Keratinocyte (primary cell): ENCODE measurements around the gene SMAD6. TPM values are rescaled to one million over a fixed set of nuclear protein-coding genes. Genes with fewer than 3 reads are reported as not detected.

ENCODE experiments used
- DNase-seq: peaks from one replicate; pipeline ENCODE4 v3.0.0-alpha.2; 2011; ENCODE audit warnings: low read depth, missing footprints, low spot score
- FAIRE-seq: peaks from 2 replicates; lab custom pipeline; 2011; peaks lifted over from hg19 to GRCh38; lab: Jason Lieb, UNC
- H2AFZ ChIP-seq: 2 replicates; pipeline ENCODE4 v1.6.0; 2012; ENCODE audit warnings: low read length, control low read depth, inconsistent platforms; ENCODE audit not compliant: control insufficient read depth
- H3K27ac ChIP-seq: 2 replicates; pipeline ENCODE4 v1.5.1; 2011; ENCODE audit warnings: low read length; ENCODE audit not compliant: control insufficient read depth, insufficient read depth
- H3K27me3 ChIP-seq: 3 replicates; pipeline ENCODE4 v1.6.0; 2011; ENCODE audit warnings: low read length; ENCODE audit not compliant: control insufficient read depth, insufficient read depth; ENCODE audit errors: extremely low read depth
- H3K36me3 ChIP-seq, 2 experiments: 2 replicates in 1 of 2; 3 replicates in 1 of 2; pipeline ENCODE4 v1.5.1; 2011; ENCODE audit warnings: low read length in 2 of 2, mild to moderate bottlenecking in 1 of 2; ENCODE audit not compliant: control insufficient read depth in 2 of 2, insufficient read depth in 2 of 2; ENCODE audit errors: extremely low read depth in 1 of 2
- H3K4me1 ChIP-seq: 3 replicates; pipeline ENCODE4 v1.5.1; 2011; ENCODE audit warnings: low read length; ENCODE audit not compliant: control insufficient read depth, insufficient read depth; ENCODE audit errors: extremely low read depth
- H3K4me2 ChIP-seq: 3 replicates; pipeline ENCODE4 v1.6.0; 2011; ENCODE audit warnings: low read depth, low read length; ENCODE audit not compliant: control insufficient read depth, insufficient read depth; ENCODE audit errors: extremely low read depth
- H3K4me3 ChIP-seq, 3 experiments: fragments of 200-600 bp in 1 of 3; sonication (generic) in 1 of 3; 2 replicates in 2 of 3; 3 replicates in 1 of 3; pipeline ENCODE4 v1.5.1; 2011 to 2016; ENCODE audit warnings: low read length in 3 of 3, mild to moderate bottlenecking in 3 of 3, control low read depth in 2 of 3, inconsistent platforms in 1 of 3, low read depth in 1 of 3, mixed read lengths in 1 of 3, mixed run types in 1 of 3, moderate library complexity in 1 of 3; ENCODE audit not compliant: control insufficient read depth in 2 of 3, insufficient read depth in 2 of 3; ENCODE audit errors: extremely low read depth in 1 of 3
- H3K79me2 ChIP-seq: 2 replicates; pipeline ENCODE4 v1.6.0; 2012; ENCODE audit warnings: low read length; ENCODE audit not compliant: control insufficient read depth, insufficient read depth
- H3K9ac ChIP-seq: 3 replicates; pipeline ENCODE4 v1.6.0; 2011; ENCODE audit warnings: low read length; ENCODE audit not compliant: control insufficient read depth, insufficient read depth; ENCODE audit errors: extremely low read depth
- H3K9me1 ChIP-seq: 3 replicates; pipeline ENCODE4 v1.6.0; 2011; ENCODE audit warnings: low read length; ENCODE audit not compliant: control insufficient read depth, insufficient read depth; ENCODE audit errors: extremely low read depth
- H3K9me3 ChIP-seq: 2 replicates; pipeline ENCODE4 v1.5.1; 2012; ENCODE audit warnings: low read depth, low read length; ENCODE audit not compliant: control insufficient read depth
- H4K20me1 ChIP-seq: 3 replicates; pipeline ENCODE4 v1.6.0; 2011; ENCODE audit warnings: low read length; ENCODE audit not compliant: control insufficient read depth, insufficient read depth; ENCODE audit errors: extremely low read depth
- CTCF ChIP-seq, 3 experiments: IDR thresholded peaks in 1 of 3; conservative IDR thresholded peaks in 1 of 3; optimal IDR thresholded peaks in 1 of 3; 2 replicates in 2 of 3; 3 replicates in 1 of 3; pipeline versions ENCODE3 to v1.5.1; 2011; ENCODE audit warnings: low read length in 3 of 3, mild to moderate bottlenecking in 3 of 3, moderate library complexity in 2 of 3, control low read depth in 1 of 3, inconsistent platforms in 1 of 3; ENCODE audit not compliant: insufficient read depth in 2 of 3; ENCODE audit errors: extremely low read depth in 1 of 3
- EZH2 ChIP-seq: IDR thresholded peaks from one replicate; pipeline ENCODE4 v1.6.1; 2012; ENCODE audit warnings: inconsistent platforms, mild to moderate bottlenecking, low read length, moderate library complexity
- dilution Hi-C: fragments of 300-500 bp; cut with MboI; formaldehyde crosslinking; loops from one replicate; pipeline ENCODE4 v1.7.0; 2020; ENCODE audit warnings: low sequenced_read_pairs; ENCODE audit not compliant: extremely low pct_ligation_motif_present
- polyA plus RNA-seq, 5 experiments: library from polyadenylated mRNA; depleted of rRNA in 3 of 5; stranded (reverse) in 3 of 5; stranded (forward) in 1 of 5; unstranded in 1 of 5; fragments of >200 nt; gene quantifications; 1 replicate in 1 of 5; 2 replicates in 3 of 5; 3 replicates in 1 of 5; pipeline versions ENCODE4 v1.2.1 to v1.2.3, GENCODE V29; 2011 to 2012; ENCODE audit warnings: missing spikeins in 2 of 5, low read depth in 1 of 5, low replicate concordance in 1 of 5

The SMAD6 gene
- polyA plus RNA-seq, 1 donor (not counting 4 experiments of a cell fraction or from before 2014, with no cell fraction given): 0.03 TPM

- H4K20me1 ChIP-seq: no peaks in the 10 kb centered on the region
- FAIRE-seq (no peak), DNase-seq (no peak)
- H3K9me1 ChIP-seq: no peaks in the 10 kb centered on the region
- no peaks in the 10 kb centered on the region for H3K9me3 ChIP-seq
- H3K4me1 ChIP-seq: no peaks in the 10 kb centered on the region
- no peak overlapping the region for H3K9ac ChIP-seq
- H3K4me2 ChIP-seq: no peak overlapping the region
- H3K79me2 ChIP-seq: no peaks in the 10 kb centered on the region
- no peak overlapping the region for H2AFZ ChIP-seq
- H3K4me3 ChIP-seq: no peak overlapping the region
- TF ChIP-seq CTCF (optimal IDR thresholded peaks at IDR 0.05 in 1 of 3, IDR thresholded peaks at IDR 0.05 in 1 of 3, conservative IDR thresholded peaks at IDR 0.05 in 1 of 3; ENCODE audit: extremely low read depth in 1 of 3, insufficient read depth in 2 of 3, low read length in 3 of 3) (no peak), EZH2 (no peak)
- H3K27me3 ChIP-seq: peaks cover 6% of the 10 kb centered on the region
- H3K36me3 ChIP-seq: no peaks in the 10 kb centered on the region
- H3K27ac ChIP-seq: no peak overlapping the region
- dilution Hi-C loops: no loop called here
These were observed 44.6 kb upstream of the SMAD6 start for GRCh38 chr15:66657185-66658020.

- no peaks in the 10 kb centered on the region for H3K4me1 ChIP-seq
- TF ChIP-seq EZH2: no peak
- no peak for TF ChIP-seq CTCF (optimal IDR thresholded peaks at IDR 0.05 in 1 of 3, IDR thresholded peaks at IDR 0.05 in 1 of 3, conservative IDR thresholded peaks at IDR 0.05 in 1 of 3; ENCODE audit: extremely low read depth in 1 of 3, insufficient read depth in 2 of 3, low read length in 3 of 3)
- H3K79me2 ChIP-seq: no peaks in the 10 kb centered on the region
- H4K20me1 ChIP-seq: no peaks in the 10 kb centered on the region
- no peak overlapping the region for H3K4me2 ChIP-seq
- H2AFZ ChIP-seq: no peak overlapping the region
- no peak overlapping the region for H3K4me3 ChIP-seq
- no peaks in the 10 kb centered on the region for H3K9me1 ChIP-seq
- H3K9ac ChIP-seq: no peak overlapping the region
- no peak for FAIRE-seq
- H3K36me3 ChIP-seq: no peaks in the 10 kb centered on the region
- H3K9me3 ChIP-seq: no peaks in the 10 kb centered on the region
- H3K27me3 ChIP-seq: peaks cover 6% of the 10 kb centered on the region
- dilution Hi-C loops: no loop called here
- no peak for DNase-seq
- H3K27ac ChIP-seq: no peak overlapping the region
These were observed 44.0 kb upstream of the SMAD6 start for GRCh38 chr15:66658044-66658443.
